HEK293 (cell line): Measurements from ENCODE around the gene ZNF69.

Experiments
- CTCF ChIA-PET: fragments of 350-600 bp; formaldehyde crosslinking; extraction: SDS; loops from one replicate; lab custom pipeline; 2021; ENCODE audit warnings: antibody characterized with exemption; lab: Yijun Ruan, JAX
- POLR2A ChIA-PET: fragments of 300-600 bp; formaldehyde crosslinking; extraction: SDS; loops from one replicate; lab custom pipeline; 2020; ENCODE audit warnings: antibody characterized with exemption, inconsistent platforms; lab: Yijun Ruan, JAX
- H3K27ac ChIP-seq: fragments of 200-500 bp; sonication (Bioruptor generic); 2 replicates; pipeline ENCODE4 v1.5.1; 2014; ENCODE audit warnings: low read depth, low read length, control low read depth, inconsistent platforms; ENCODE audit errors: extremely low read depth
- H3K36me3 ChIP-seq, 2 experiments: fragments of 200-500 bp in 1 of 2; sonication (Bioruptor generic) in 1 of 2; 1 replicate in 1 of 2; 2 replicates in 1 of 2; pipeline ENCODE4 v1.5.1; 2014 to 2017; ENCODE audit warnings: inconsistent platforms in 2 of 2, low read length in 2 of 2; ENCODE audit not compliant: control insufficient read depth in 2 of 2, insufficient read depth in 1 of 2
- H3K4me1 ChIP-seq: fragments of 200-500 bp; sonication (Bioruptor generic); 2 replicates; pipeline ENCODE4 v1.5.1; 2014; ENCODE audit warnings: mild to moderate bottlenecking, low read length, inconsistent platforms; ENCODE audit not compliant: control insufficient read depth, insufficient read depth
- H3K4me3 ChIP-seq: 2 replicates; pipeline ENCODE4 v1.5.1; 2011; ENCODE audit warnings: low read depth, mild to moderate bottlenecking, control low read depth, low read length, moderate library complexity
- H3K9me3 ChIP-seq: fragments of 200-500 bp; sonication (Bioruptor generic); 2 replicates; pipeline ENCODE4 v1.5.1; 2014; ENCODE audit warnings: low read depth, low read length, inconsistent platforms; ENCODE audit not compliant: control insufficient read depth, insufficient read depth
- CTCF ChIP-seq: fragments of 450-650 bp; formaldehyde crosslinking; IDR thresholded peaks from 2 replicates; pipeline ENCODE4 v1.5.1; 2016; ENCODE audit warnings: missing biosample characterization, missing genetic modification characterization
- GLIS2 ChIP-seq: fragments of 450-650 bp; formaldehyde crosslinking; IDR thresholded peaks from 2 replicates; pipeline ENCODE4 v1.5.1; 2016; ENCODE audit warnings: missing biosample characterization, missing genetic modification characterization
- HIC1 ChIP-seq: fragments of 450-650 bp; formaldehyde crosslinking; IDR thresholded peaks from 2 replicates; pipeline ENCODE4 v1.5.1; 2016; ENCODE audit warnings: missing biosample characterization, missing genetic modification characterization
- KLF10 ChIP-seq: fragments of 450-650 bp; IDR thresholded peaks from 2 replicates; pipeline ENCODE4 v1.5.1; 2018; ENCODE audit warnings: missing biosample characterization, mild to moderate bottlenecking, missing genetic modification characterization
- KLF7 ChIP-seq: fragments of 450-650 bp; formaldehyde crosslinking; IDR thresholded peaks from 2 replicates; pipeline ENCODE4 v1.5.1; 2016; ENCODE audit warnings: missing biosample characterization, missing genetic modification characterization, borderline replicate concordance
- KLF8 ChIP-seq: fragments of 450-650 bp; formaldehyde crosslinking; IDR thresholded peaks from 2 replicates; pipeline ENCODE4 v1.5.1; 2016; ENCODE audit warnings: missing biosample characterization, missing genetic modification characterization
- KLF9 ChIP-seq: fragments of 450-650 bp; formaldehyde crosslinking; IDR thresholded peaks from 2 replicates; pipeline ENCODE4 v1.5.1; 2016; ENCODE audit warnings: missing biosample characterization, missing genetic modification characterization, low read depth
- REST ChIP-seq: fragments of 450-650 bp; formaldehyde crosslinking; IDR thresholded peaks from 2 replicates; pipeline ENCODE4 v1.5.1; 2016; ENCODE audit warnings: missing biosample characterization, missing genetic modification characterization
- SP3 ChIP-seq: fragments of 450-650 bp; formaldehyde crosslinking; IDR thresholded peaks from 2 replicates; pipeline ENCODE4 v1.5.1; 2016; ENCODE audit warnings: missing biosample characterization, missing genetic modification characterization
- YY1 ChIP-seq: fragments of 450-650 bp; formaldehyde crosslinking; IDR thresholded peaks from 2 replicates; pipeline ENCODE4 v1.5.1; 2018; ENCODE audit warnings: missing biosample characterization, missing genetic modification characterization
- ZBTB26 ChIP-seq: fragments of 450-650 bp; formaldehyde crosslinking; optimal IDR thresholded peaks from 2 replicates; pipeline ENCODE3; 2016; ENCODE audit warnings: missing biosample characterization, mild to moderate bottlenecking, missing genetic modification characterization
- ZBTB49 ChIP-seq: fragments of 450-650 bp; formaldehyde crosslinking; IDR thresholded peaks from 2 replicates; pipeline ENCODE4 v1.5.1; 2016; ENCODE audit warnings: missing biosample characterization, missing genetic modification characterization, low read depth
- ZEB2 ChIP-seq: fragments of 450-650 bp; formaldehyde crosslinking; IDR thresholded peaks from 2 replicates; pipeline ENCODE4 v1.5.1; 2016; ENCODE audit warnings: missing biosample characterization, missing genetic modification characterization
- ZFHX2 ChIP-seq: fragments of 450-650 bp; formaldehyde crosslinking; conservative IDR thresholded peaks from 2 replicates; pipeline ENCODE4 v1.5.1; 2016; ENCODE audit warnings: missing biosample characterization, missing genetic modification characterization
- ZNF138 ChIP-seq: fragments of 450-650 bp; formaldehyde crosslinking; IDR thresholded peaks from 2 replicates; pipeline ENCODE4 v1.5.1; 2016; ENCODE audit warnings: missing biosample characterization, missing genetic modification characterization, borderline replicate concordance
- ZNF175 ChIP-seq: fragments of 450-650 bp; formaldehyde crosslinking; IDR thresholded peaks from 2 replicates; pipeline ENCODE4 v1.5.1; 2016; ENCODE audit warnings: missing biosample characterization, missing genetic modification characterization
- ZNF362 ChIP-seq: fragments of 450-650 bp; formaldehyde crosslinking; IDR thresholded peaks from 2 replicates; pipeline ENCODE4 v1.5.1; 2016; ENCODE audit warnings: missing biosample characterization, missing genetic modification characterization
- ZNF394 ChIP-seq: fragments of 450-650 bp; formaldehyde crosslinking; IDR thresholded peaks from 2 replicates; pipeline ENCODE4 v1.5.1; 2016; ENCODE audit warnings: missing biosample characterization, missing genetic modification characterization, mild to moderate bottlenecking, moderate library complexity, borderline replicate concordance
- ZNF677 ChIP-seq: fragments of 450-650 bp; IDR thresholded peaks from 2 replicates; pipeline ENCODE4 v1.5.0; 2018; ENCODE audit warnings: missing biosample characterization, mild to moderate bottlenecking, missing genetic modification characterization, moderate library complexity
- ZNF707 ChIP-seq: fragments of 450-650 bp; formaldehyde crosslinking; IDR thresholded peaks from 2 replicates; pipeline ENCODE4 v1.5.1; 2016; ENCODE audit warnings: missing biosample characterization, missing genetic modification characterization
- ZNF76 ChIP-seq: fragments of 450-650 bp; formaldehyde crosslinking; IDR thresholded peaks from 2 replicates; pipeline ENCODE4; 2016; ENCODE audit warnings: low read depth, missing biosample characterization, missing genetic modification characterization, borderline replicate concordance
- ZNF837 ChIP-seq: fragments of 450-650 bp; formaldehyde crosslinking; IDR thresholded peaks from 2 replicates; pipeline ENCODE4 v1.5.1; 2016; ENCODE audit warnings: missing biosample characterization, missing genetic modification characterization
- ZSCAN4 ChIP-seq: fragments of 450-650 bp; formaldehyde crosslinking; IDR thresholded peaks from 2 replicates; pipeline ENCODE4 v1.5.1; 2017; ENCODE audit warnings: missing biosample characterization, missing genetic modification characterization

The ZNF69 gene

GRCh38 chr19:11924886-11925650 lies 37.5 kb downstream of the ZNF69 start, which contains the start of gene ZNF700:
Gene ZNF700 (plus strand): TSS chr19:11925107. CDS start chr19:11925211, 104 bp downstream.
- ChIA-PET CTCF (interaction anchor here (1.0 to 3.5 kb wide), 2 partner anchors 46 to 64 kb away, joined by 3 to 29 read pairs; no protein-coding TSS in a partner anchor), POLR2A (interaction anchor here (0.6 to 2.0 kb wide), 10 partner anchors 9 to 363 kb away, joined by 3 to 7 read pairs (median 4); partner anchors contain the start of genes ZNF136, ZNF433 and ZNF441)
- H3K4me1 ChIP-seq, result no peaks in the 10 kb centered on the region
- H3K27ac ChIP-seq, result peak within 1 kb of the TSS; percentile 33; the same call in 1 of the 2 replicates
- H3K9me3 ChIP-seq, result no peaks in the 10 kb centered on the region
- peaks cover 0 to 16% of the 10 kb centered on the region in 2 experiments; a peak in 1 of 3 replicates for H3K36me3 ChIP-seq
- peak within 1 kb of the TSS; percentile 77 for H3K4me3 ChIP-seq
- TF ChIP-seq HIC1 (tag by site-specific recombination) (peak; percentile 92), ZNF362 (tag by site-specific recombination) (no peak), SP3 (tag by site-specific recombination) (peak; percentile 81), ZNF837 (tag by site-specific recombination) (no peak), GLIS2 (no peak), ZEB2 (peak; percentile 76), ZNF138 (tag by site-specific recombination) (no peak), ZNF175 (tag by site-specific recombination) (no peak), KLF10 (peak; percentile 69), KLF7 (tag by site-specific recombination) (peak; percentile 63; the same call in 1 of the 2 replicates), ZNF677 (tag by site-specific recombination) (no peak), ZSCAN4 (tag by site-specific recombination) (no peak), REST (tag by site-specific recombination) (no peak), CTCF (no peak), ZNF394 (tag by site-specific recombination) (peak; percentile 96), ZNF76 (tag by site-specific recombination) (no peak), KLF8 (tag by site-specific recombination) (peak; percentile 81), ZNF707 (tag by site-specific recombination) (no peak), YY1 (tag by site-specific recombination) (0 out of 2 replicates have a peak, but pooled peaks have one; percentile 38), ZBTB26 (peak; percentile 50), ZFHX2 (tag by site-specific recombination) (peak; percentile 76), KLF9 (tag by site-specific recombination) (peak; percentile 79), ZBTB49 (tag by site-specific recombination) (no peak)
